ENCODE measurements around the gene DBNDD1. TPM values are rescaled to one million over a fixed set of nuclear protein-coding genes. Genes with fewer than 3 reads are reported as not detected.

Gene DBNDD1
- total RNA-seq, 6 experiments from 2014 or later, result 1.9 to 2.6 (median 2.1) TPM

DNA sequence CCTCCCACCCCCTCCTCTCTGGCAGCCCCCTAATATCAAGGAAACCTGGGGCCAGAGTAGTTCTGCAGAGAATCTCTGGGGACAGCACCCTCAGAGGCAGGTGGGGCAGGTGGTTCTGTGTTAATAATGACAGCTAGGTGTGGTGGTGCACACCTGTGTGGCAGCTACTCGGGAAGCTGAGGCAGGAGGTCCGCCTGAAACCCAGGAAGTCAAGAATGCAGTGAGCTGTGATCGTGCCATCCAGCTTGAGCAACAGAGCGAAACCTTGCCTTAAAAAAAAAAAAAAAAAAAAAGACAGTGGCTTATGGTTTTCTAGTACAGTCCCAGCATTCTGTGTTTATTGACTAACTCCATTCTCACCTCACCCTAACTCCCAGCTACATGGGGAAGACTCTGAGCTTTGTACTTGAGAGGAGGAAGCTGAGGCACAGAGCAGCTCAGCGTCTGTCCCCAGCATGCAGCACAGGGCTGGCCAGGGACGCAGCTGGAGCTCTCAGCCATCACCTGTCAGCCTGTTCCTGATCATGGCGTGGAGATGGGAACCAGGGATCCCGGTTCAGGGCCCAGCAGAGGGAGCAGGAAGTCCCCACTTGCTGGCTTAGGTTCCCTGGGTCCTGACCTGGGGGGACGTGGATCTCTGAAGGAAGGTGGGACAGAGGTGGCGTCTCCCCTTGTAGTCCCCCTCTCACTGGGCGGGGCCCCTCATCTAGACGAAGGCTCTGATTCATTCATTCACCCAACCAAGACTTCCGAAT is 6.1 kb downstream of the DBNDD1 start:
- H3K4me1 Mint-ChIP-seq (ENCODE audit: low read depth), result no peaks in the 10 kb centered on the region
- TF ChIP-seq, protein P1, sequence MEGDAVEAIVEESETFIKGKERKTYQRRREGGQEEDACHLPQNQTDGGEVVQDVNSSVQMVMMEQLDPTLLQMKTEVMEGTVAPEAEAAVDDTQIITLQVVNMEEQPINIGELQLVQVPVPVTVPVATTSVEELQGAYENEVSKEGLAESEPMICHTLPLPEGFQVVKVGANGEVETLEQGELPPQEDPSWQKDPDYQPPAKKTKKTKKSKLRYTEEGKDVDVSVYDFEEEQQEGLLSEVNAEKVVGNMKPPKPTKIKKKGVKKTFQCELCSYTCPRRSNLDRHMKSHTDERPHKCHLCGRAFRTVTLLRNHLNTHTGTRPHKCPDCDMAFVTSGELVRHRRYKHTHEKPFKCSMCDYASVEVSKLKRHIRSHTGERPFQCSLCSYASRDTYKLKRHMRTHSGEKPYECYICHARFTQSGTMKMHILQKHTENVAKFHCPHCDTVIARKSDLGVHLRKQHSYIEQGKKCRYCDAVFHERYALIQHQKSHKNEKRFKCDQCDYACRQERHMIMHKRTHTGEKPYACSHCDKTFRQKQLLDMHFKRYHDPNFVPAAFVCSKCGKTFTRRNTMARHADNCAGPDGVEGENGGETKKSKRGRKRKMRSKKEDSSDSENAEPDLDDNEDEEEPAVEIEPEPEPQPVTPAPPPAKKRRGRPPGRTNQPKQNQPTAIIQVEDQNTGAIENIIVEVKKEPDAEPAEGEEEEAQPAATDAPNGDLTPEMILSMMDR (IDR thresholded peaks at IDR 0.05), result no peak
- H3K9me3 Mint-ChIP-seq, result no peaks in the 10 kb centered on the region
- H3K27me3 Mint-ChIP-seq (ENCODE audit: insufficient read depth), result peaks cover 7% of the 10 kb centered on the region
- H3K27ac Mint-ChIP-seq, result no peak overlapping the region
- DNase-seq, result no peak
- no peak overlapping the region for H3K4me3 Mint-ChIP-seq
- H3K36me3 Mint-ChIP-seq (ENCODE audit: low read depth), result no peaks in the 10 kb centered on the region

DNA sequence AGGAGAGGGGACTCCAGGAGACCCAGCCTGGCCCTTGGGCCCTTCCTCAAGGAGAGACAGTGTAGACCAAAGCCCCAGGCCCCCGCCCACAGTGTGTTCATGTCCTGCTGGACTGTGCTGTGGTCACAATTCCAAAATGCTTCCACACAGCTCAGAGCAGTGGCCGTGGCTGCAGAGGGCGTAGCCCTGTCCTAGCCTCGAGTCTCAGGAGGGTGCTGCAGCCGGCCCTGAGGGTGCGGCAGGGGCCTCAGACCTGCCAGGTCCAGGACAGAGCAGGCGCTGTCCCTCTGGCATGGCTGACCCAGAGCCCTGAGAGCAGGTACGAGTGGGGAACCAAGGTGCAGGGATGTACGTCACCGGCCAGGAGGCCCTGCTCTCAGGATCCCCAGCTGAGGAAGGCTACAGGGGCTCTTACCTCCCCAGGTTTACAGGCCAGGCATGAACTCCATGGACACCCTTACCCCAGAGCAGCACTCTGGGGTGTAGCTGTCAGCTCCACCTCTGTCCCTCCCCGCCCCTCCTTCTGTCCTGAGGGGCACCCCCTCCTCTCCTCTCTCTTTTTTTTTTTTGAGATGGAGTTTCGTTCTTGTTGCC is 7.3 kb downstream of the DBNDD1 start:
- DNase-seq, result no peak
- H3K36me3 Mint-ChIP-seq (ENCODE audit: low read depth), result no peaks in the 10 kb centered on the region
- TF ChIP-seq, protein P1 (IDR thresholded peaks at IDR 0.05), result no peak
- no peak overlapping the region for H3K27ac Mint-ChIP-seq
- no peaks in the 10 kb centered on the region for H3K4me1 Mint-ChIP-seq (ENCODE audit: low read depth)
- no peaks in the 10 kb centered on the region for H3K9me3 Mint-ChIP-seq
- peaks cover 7% of the 10 kb centered on the region for H3K27me3 Mint-ChIP-seq (ENCODE audit: insufficient read depth)
- no peak overlapping the region for H3K4me3 Mint-ChIP-seq

DNA sequence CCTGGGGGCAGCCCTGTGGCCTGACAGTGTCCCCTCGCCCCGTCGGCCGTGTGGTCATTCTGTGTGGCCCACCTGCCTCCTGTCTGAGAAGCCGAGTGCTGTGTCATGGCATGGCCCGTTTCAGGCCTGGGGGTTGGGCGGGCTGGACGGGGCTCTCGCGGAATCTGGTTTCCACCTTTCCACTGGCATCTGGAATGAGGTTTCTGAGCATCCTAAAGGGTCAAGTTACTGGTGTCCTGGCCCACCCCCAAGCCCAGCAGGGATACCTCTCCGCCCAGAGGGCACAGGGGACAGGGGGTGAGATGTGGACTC is 7.8 kb downstream of the DBNDD1 start:
- Mint-ChIP-seq H3K9me3 (no peaks in the 10 kb centered on the region), H3K27me3 (ENCODE audit: insufficient read depth) (peaks cover 7% of the 10 kb centered on the region), H3K4me3 (no peak overlapping the region), H3K27ac (no peak overlapping the region), H3K36me3 (ENCODE audit: low read depth) (no peaks in the 10 kb centered on the region), H3K4me1 (ENCODE audit: low read depth) (no peaks in the 10 kb centered on the region)
- TF ChIP-seq, protein P1 (IDR thresholded peaks at IDR 0.05), result no peak
- DNase-seq, result no peak

DNA sequence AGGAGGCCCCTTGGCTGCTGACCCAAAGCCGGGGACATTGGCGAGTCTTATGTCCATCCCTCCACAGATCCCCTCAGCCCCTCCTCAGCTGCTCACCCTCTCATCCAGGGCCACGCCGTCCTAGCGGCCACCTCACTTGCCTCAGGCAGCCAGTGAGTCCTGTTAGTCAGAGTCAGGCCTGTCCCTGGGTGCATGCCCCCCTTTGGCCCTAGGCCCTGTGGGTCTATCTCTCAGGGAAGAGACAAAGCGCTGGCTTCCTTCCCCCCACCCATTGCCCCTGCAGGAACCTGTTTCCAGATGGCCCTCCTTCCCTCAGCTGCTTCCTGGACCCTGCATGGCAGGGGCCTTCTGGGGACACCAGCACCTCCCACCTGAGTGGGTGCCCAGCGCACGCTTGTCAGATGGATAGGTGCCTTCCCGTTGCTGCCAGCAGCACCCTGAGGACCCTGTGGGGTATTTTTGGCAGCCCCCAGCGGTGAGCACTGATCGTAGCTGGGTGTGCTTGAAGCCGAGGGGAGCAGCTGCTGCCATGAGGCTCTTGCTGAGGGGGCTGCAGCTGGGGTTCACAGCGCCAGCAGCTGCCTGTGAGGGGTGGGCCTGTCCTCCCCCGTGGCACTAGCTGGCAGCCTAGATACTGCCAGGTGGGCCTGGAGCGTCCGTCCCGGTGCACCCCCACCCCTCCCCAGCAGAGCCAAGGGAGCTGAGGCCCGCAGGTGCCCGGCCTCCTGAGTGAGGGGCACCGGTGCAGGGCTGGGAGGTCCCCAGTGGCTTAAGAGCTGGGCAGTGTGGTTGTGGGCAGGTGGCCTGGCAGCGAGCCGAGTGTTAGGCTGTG is 8.4 kb downstream of the DBNDD1 start:
- Mint-ChIP-seq H3K27me3 (ENCODE audit: insufficient read depth) (peaks cover 5% of the 10 kb centered on the region), H3K9me3 (no peaks in the 10 kb centered on the region), H3K4me1 (ENCODE audit: low read depth) (no peaks in the 10 kb centered on the region), H3K4me3 (no peak overlapping the region), H3K27ac (no peak overlapping the region), H3K36me3 (ENCODE audit: low read depth) (no peaks in the 10 kb centered on the region)
- DNase-seq, result no peak
- TF ChIP-seq, protein P1 (IDR thresholded peaks at IDR 0.05), result no peak

DNA sequence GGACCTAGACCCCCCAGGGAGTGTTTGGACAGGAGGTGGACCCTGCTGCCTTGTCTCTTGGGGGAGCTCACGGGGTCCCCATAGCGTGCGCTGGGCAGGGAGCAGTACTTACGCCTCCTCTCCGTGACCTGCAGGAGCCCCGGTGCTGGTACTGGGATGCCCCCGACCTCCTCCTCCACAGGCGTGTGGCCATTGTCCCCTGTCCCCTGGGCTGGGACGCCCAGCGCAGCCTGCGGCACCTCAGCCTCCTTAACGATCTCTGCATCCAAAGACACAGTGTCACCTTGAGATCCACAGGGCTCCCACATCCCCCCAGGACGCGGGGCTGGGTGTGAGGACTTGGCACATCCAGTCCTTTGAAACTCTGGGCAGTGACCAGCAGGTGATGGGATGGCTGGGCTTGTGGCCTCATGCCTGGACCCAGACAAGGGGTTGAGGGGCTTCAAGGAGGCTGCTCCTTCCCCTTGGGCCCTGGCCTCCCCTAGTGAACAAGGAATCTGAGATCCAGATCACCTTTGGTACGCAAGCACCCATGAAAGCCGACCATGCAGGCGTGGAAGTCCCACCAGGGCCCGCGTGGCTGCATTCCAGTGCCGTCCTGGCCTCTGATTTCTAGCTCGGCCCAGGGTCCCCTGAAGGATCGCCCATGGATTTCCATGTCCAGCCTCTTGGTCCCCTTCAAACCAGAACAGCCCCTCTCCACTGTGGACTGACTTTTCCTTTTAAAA is 9.9 kb downstream of the DBNDD1 start:
- TF ChIP-seq, protein P1 (IDR thresholded peaks at IDR 0.05), result no peak
- no peak overlapping the region for H3K4me3 Mint-ChIP-seq
- H3K27me3 Mint-ChIP-seq (ENCODE audit: insufficient read depth), result peaks cover 4% of the 10 kb centered on the region
- no peak for DNase-seq
- H3K9me3 Mint-ChIP-seq, result no peaks in the 10 kb centered on the region
- H3K27ac Mint-ChIP-seq, result no peak overlapping the region
- no peaks in the 10 kb centered on the region for H3K4me1 Mint-ChIP-seq (ENCODE audit: low read depth)
- H3K36me3 Mint-ChIP-seq (ENCODE audit: low read depth), result no peaks in the 10 kb centered on the region

All from HFFc6 (cell line).